GM19395 (cell line): ENCODE data around the gene AQP6.

Experiments used
- ATAC-seq: cut with Tn5 transposase; IDR thresholded peaks from one replicate; pipeline ENCODE4 v1.9.1; 2021; ENCODE audit warnings: mild to moderate bottlenecking, moderate library complexity; ENCODE audit not compliant: unreplicated experiment

The AQP6 gene

GRCh38 chr12:49942921-49943624, 29.7 kb upstream of the AQP6 start:
- no peak for ATAC-seq

- ATAC-seq, result no peak
These were observed 29.2 kb upstream of the AQP6 start for GRCh38 chr12:49943625-49943960.

GRCh38 chr12:49944046-49944445, 28.7 kb upstream of the AQP6 start:
- no peak for ATAC-seq

DNA sequence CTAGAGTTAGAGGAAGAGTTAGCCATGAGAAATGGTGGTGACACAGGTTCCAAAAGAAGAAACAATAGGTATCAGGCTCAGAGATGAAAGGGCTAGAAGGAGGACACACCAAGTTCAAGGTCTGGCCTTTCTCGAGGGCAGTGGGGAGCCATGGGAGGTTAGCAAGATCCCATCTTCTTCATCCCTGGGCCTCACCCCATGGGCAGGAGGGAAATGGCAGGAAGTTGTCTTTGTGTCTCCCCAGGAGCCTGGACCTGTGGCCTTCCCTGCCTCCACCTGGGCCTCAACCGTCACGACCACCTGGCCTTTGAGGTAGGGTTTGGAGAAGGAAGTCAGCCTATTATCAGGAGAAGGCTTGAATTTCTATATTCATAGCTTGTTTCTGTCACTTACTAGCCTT, 28.0 kb upstream of the AQP6 start:
- ATAC-seq, result no peak

GRCh38 chr12:49945394-49946080, 27.2 kb upstream of the AQP6 start:
- peak; percentile 67 for ATAC-seq

DNA sequence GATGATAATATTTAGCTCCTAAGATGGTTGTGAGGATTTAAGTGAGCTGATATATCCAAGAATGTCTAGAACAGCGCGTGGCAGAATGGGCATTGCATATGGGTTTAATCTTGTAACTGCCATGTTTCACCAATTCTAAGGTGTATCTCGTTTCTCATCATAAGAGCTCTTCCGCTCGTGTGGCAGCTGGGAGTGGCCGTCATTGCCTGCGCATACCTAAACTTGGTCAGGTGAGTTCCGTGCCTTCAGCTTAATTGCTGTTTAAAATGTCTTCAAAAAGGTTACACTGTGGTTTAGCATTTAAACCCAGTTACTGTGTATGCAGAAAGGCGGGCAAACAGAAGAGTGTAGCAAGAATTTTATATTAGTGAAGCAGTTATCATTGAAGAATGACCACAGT, 26.7 kb upstream of the AQP6 start:
- ATAC-seq, result no peak

- ATAC-seq, result no peak
These were observed 26.2 kb upstream of the AQP6 start for GRCh38 chr12:49946497-49946896.

GRCh38 chr12:49947593-49948226, 25.0 kb upstream of the AQP6 start:
- ATAC-seq, result no peak

GRCh38 chr12:49948866-49949845, 23.6 kb upstream of the AQP6 start:
- ATAC-seq, result no peak

GRCh38 chr12:49949866-49950265, 22.9 kb upstream of the AQP6 start:
- no peak for ATAC-seq

DNA sequence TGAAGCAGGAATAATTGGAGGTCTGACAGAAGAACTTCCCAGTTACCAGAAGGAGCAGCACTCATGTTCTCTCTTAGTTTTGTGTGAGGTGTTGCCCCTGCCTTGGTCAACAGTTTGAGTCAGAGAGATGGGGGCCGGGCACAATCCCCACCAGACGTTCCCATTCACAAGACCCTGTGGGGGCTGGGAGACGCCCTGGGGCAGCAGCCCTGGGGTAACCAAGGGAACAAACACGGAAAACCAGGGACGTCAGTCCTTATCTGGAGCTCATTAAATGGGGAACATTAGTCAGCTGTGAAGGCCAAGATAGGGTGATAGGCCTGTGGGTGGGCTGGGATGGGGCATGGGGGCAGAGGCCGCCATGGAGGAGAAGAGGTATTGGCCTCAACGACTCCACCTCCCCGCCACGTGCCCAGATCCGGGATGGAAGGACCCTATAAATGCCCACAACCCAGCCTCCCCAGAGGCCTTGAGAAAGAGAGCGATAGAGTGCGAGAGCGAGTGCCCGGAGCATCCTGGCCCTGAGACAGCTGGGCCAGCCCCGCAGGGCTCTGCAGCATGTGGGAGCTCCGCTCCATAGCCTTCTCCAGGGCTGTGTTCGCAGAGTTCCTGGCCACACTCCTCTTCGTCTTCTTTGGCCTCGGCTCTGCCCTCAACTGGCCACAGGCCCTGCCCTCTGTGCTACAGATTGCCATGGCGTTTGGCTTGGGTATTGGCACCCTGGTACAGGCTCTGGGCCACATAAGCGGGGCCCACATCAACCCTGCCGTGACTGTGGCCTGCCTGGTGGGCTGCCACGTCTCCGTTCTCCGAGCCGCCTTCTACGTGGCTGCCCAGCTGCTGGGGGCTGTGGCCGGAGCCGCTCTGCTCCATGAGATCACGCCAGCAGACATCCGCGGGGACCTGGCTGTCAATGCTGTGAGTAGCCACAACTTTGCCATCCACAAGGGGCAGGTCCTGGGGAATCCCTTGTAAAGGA, 22.2 kb upstream of the AQP6 start, which contains the start of gene AQP2:
AQP2 (plus strand) TSS at position 465 of the 979 bp plus-strand sequence; CDS start at position 559, 94 bp downstream.
- no peak for ATAC-seq

DNA sequence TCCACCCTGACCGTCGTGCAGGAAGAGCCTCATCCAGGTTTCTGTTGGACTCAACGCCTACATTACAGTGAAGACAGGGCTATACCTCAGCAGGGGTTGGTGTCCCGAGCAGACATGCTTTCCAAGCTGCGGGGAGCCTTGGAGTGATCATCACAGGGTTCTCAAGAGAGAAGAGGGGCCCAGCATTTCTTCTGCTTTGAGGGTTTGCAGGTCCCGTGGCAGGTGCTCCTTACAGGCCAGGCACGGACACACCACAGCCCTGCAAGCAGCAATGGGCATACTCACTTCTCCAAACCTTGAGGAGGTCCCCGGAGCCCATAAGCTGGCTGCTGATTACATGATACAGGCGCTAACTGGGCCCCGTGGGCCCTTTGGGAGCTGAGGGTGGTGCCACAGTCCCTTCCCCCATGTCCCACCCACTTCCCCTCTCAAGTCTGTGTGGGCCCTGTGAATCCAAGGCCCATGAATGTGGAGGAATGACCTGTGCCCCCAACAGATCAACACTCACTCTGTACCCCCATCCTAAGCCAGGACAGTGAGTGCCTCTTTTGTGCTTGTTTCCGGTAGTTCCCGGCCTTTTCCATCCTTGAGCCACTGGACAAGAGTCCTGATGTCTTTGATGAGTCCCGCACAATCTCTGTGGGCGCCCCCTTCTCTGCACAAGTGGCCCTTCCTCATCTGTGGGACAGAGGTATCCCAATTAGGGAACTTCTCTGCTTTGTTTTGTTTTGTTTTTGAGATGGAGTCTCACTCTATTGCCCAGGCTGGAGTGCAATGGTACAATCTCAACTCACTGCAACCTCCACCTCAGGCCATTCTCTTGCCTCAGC, 21.1 kb upstream of the AQP6 start:
- no peak for ATAC-seq

GRCh38 chr12:49952391-49953055, 20.2 kb upstream of the AQP6 start:
- no peak for ATAC-seq

- no peak for ATAC-seq
These were observed 19.6 kb upstream of the AQP6 start for GRCh38 chr12:49953151-49953550.

DNA sequence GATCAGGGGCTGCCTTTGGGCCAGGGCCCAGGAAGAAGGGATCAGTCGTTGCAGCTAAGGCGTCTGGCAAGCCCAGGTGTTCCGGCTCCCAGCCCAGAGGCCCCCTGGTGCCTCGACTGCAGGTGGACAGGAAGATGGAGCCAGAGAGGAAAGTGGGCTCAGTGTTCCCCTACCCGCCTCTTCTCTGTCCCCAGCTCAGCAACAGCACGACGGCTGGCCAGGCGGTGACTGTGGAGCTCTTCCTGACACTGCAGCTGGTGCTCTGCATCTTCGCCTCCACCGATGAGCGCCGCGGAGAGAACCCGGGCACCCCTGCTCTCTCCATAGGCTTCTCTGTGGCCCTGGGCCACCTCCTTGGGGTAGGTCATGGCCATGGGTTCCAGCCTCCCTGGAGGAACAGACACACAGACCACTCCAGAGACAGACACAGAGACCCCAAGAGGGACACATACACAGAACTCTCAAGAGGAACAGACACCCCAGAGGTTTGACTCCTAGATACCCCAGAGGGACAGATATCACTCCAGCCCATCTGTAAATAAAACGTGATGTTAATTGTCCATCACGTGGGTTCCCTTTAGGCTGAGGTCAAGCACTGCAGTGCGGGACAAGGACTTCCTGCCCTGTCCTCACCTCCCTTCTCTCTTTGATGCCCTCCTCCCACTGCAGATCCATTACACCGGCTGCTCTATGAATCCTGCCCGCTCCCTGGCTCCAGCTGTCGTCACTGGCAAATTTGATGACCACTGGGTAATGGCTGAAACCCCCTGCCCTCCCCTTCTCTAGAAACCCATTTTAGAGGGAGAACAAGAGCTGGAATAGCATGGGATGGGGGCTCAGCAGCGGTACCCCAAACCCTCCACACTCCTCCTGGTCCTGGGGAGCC, 18.5 kb upstream of the AQP6 start:
- ATAC-seq, result no peak

DNA sequence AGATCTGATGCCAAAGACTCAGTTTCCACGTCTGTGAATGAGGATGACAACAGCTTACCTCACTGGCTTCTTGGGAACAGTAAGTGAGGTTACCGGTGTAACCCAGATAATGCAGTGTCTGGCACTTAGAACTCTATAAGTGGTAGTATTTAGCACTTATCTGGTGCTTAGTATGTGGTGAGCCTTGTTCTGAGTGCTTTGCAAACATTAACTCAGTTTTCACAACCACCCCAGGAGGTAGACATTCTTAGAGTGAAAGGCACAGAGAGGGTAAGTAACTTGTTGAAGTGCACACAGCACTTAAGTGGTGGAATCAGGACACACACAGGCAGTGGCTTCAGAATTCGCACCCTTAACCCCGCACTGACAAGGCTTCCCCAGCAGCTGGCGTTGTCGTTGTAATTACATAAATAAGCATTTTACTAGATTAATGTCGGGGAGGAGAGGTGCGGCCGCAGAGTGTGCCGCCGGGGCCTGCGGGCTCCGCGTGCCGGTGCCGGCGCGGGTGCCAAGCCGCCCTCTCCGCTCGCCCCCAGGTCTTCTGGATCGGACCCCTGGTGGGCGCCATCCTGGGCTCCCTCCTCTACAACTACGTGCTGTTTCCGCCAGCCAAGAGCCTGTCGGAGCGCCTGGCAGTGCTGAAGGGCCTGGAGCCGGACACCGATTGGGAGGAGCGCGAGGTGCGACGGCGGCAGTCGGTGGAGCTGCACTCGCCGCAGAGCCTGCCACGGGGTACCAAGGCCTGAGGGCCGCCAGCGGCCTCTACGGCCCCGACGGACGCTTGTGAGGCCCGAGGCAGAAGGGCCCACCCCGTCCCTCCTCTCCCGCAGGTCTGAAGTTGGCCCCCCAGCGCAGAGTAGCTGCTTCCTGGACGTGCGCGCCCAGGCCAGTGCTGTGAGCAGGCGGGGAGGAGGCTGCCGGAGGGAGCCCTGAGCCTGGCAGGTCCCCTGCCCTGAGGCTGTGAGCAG, 17.6 kb upstream of the AQP6 start:
- no peak for ATAC-seq
